NCI-H2196 (cell line): ENCODE measurements around the gene THADA.

Experiments used
- DNase-seq: peaks from one replicate; lab custom pipeline; 2025; ENCODE audit not compliant: unreplicated experiment; lab: John Stamatoyannopoulos, UW

Gene THADA

DNA sequence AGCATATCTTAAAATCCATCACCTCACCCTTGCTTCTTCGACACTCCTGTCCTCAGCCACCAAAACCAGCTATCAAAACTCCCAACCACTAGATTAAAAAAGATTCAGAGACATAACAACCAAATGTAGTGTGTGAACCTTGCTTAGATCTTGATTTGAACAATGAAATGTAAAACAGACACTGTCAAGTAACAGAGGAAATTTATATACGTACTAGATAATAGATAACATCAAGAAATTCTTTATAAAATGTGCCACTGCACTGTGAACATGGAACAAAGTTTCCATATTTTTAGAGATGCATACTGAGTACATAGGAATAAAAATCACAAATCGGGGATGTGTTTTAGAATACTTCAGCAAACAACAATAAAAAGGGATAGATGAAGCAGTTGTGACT, 86.0 kb downstream of the THADA start:
- DNase-seq = no peak

DNA sequence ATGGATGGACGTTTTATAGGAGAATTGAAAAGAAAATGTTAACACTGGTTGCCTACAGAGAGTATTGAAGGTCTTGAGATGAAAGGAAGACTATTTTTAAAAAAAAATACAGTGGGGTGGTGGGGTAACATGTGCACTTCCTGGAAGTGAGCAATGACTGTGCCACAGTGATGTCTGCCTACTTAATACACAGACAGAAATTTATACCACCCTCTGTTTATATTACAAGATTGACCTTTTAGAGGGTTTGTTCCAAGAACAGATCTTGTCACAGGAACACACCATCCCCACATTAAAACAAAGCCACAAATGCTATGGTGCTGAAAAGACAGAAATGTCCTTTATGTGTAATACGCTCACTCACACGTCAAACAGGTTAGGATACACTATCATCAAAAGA, 87.6 kb downstream of the THADA start:
- DNase-seq = no peak

DNA sequence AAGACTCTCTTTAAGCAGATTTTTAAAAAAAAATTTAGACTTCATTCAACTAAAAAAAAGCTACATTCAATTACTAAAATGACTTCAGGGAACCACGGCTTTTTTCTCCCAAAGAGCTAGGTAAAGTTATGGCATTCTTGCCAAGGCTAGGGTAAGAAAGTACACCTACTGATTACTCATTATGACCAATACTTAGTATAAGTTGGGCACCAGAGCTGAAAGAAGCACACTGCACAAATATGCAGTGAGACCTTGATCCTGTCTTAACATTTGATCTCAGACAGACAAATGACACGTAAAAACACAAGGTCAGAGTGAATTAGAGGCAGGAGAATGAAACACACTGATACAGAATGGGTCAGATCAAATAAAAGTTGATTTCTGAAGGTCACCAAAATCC, 88.7 kb downstream of the THADA start:
- no peak for DNase-seq

DNA sequence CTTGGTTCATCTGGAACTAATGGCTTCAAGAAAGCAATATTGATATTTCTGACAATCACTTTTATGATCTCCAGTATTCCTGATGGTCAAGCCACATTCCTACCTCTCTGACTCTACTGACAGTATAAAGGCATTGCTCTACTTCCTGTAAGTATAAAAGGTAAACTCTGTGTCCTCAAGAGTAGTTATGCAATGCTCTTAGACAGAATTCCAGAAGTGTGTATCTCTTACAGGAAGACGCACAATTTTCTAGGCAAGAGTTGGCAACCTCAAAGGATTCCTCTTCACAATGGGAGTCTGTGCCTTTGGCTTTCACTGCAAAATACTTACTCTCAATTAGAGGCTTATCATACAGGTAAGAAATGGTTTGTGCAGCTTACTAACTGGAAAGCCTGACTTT, 100.1 kb downstream of the THADA start:
- peak; percentile 19 for DNase-seq

DNA sequence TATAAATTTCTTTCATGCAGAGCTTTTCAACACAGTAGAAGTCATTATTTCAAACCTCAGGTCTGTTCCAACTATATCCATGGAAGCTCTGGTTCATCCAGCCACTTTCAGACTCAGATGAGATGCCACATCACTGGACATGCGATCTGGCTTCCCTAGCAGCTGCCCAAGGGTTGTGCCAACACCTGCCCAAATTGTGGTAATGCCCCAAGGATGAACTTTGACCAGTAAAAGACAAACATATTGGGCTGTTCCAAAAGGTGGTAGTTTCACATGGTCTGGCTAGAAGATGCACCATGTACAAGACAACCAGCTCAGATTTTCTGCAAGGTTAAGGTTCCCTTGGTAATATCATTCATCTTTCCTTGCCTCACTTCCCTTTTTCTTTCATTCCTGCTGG, 101.9 kb downstream of the THADA start:
- no peak for DNase-seq

DNA sequence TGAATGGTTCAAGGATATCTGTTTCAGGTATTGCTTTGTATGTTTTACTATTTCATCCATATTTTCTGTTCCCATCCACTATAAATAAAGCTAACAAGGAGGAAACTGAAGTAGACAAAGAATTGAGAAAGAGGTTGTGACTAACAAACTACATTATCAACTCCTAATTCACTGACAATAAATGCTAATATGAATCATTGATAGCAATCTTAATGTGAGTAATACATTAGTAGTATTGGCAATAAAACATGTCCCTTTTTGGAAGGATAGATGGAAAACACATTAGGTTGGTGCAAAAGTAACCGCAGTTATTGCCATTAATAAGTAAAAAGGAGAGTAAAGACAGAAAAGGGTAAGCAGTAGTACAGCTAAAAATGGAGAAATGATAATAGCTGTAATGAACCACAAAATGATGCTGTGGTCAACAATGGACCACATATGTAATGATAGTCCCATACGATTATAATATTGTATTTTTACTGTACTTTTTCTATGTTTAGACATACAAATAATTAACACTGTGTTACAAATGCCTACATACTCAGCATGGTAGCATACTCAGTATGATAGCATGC, 104.7 kb downstream of the THADA start:
- no peak for DNase-seq

DNA sequence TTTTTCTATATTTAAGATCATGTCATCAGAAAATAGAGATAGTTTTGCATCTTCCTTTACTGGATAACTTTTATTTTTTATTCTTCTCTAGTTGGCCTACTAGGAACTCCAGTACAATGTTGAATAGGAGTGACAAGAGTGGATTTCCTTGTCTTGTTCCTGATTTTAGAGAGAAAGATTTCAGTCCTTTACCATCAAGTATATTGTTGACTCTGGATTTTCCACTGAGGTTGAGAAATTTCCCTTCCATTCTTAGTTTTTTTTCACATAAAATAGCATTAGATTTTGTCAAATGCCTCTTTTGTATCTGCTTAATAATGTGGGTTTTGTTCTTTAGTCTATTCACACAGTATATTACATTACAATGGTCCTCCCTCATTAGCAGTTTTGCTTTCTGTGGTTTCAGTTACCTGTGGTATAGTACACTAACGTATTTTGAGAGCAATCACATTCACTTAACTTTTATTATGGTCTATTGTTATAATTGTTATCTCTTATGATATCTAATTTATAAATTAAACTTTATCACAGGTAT, 105.5 kb downstream of the THADA start:
- DNase-seq = no peak

DNA sequence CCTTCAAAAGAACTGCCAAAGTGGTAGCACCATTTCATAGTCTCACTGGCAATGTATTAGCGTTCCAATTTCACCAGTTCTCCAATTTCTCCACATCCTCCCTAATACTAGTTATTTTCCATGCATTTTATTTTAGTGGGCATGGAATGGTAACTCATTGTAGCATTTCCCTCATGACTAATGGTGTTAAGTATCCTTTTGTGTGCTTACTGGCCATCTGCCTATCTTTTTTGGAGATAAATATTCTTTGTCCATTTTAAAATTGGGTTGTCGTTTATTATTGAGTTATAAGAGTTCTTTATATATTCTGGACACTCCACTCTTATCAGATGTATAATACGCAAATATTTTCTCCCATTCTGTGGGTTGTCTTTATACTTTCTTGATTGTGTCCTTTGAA, 107.1 kb downstream of the THADA start:
- DNase-seq = peak; percentile 15

DNA sequence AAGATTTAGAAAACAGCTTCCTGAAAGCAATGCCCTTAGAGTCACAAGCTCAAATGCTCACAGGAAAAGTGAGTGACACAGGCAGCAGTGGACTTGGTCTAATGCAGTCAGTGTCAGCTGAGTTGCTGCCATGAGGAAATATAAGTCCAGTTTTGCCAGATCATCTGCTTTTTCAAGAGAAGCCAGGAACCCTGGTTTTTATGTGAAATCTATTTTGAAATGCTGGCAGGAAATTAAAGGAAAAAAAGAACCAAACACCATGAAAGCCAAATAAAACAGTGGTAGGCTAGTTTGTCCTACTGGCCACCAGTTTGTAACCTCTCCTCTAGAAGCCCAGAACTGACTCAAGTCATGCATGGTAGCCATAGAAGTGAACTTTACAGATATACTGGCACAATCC, 109.2 kb downstream of the THADA start:
- DNase-seq = no peak

DNA sequence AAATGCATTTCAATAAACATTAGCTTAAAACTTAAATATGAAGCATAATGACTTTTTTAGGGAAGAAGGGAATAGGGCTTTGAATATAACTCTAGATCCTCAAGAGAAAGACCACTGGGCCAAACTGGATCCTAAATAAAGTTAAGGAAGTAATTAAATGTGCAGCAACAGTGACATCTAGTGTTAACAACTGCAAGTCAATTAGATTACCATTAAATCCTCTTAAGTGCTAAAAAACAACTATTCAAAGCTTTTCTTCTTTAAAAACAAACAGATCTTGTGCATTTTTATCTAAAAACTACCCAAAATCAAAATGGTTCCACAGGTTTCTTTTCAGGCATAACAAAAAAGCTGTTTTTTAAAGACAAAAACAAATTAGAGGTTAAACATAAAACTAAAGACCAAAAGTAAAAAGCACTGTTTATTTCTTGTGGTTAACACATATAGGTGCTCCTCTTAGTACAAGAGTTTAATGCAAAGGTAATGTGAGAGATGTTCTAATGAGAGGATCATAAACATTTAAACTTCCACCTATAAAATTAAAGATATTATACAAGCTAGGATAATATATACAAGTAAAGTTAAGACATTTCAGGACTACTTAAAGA, 111.4 kb downstream of the THADA start:
- DNase-seq = peak; percentile 74

DNA sequence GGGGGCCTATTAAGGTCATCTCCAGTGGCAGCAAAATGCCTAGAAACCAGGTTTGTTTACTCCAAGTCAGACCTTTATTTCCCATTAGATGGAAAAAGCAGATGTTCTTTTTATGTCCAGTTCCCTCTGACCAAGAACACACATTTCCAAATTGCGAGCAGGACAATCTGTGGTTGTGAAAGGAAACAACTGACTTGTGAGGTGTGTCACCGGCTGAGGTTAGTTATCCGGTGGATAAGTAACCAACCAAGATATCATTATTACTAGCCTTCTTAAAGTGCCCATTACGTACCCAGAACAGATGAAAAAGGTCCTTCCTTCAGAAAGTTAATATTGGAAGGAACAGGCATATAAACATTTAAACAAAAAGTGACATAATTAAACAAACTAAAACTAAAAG, 112.9 kb downstream of the THADA start:
- DNase-seq = no peak

DNA sequence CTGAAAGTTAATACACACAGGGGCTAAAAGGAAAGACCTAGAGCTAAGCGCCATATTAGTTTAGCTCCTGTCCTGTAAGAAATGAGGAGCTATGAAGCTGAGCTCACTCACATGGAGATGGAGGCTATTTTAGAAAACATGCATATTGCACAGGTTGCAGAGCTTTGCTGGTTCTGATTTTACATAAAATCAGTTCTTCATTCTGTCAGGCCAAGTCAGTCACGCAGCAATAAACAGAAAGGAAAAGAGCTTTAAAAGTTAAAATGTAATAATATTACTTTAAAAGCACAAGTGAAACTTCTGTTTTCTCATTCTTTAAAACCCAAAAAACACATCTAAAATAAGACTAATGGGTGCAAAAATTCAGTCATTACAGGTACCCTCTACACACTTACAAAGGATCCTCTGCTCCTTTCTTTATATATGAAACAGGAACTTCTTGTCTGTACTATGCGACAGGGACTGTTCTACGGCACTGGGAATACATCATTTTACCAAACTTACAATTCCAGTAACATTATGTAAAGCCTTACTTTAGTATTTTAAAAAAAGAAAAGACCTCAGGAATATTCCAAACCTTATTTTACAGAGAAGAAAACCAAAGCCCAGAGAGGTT, 113.8 kb downstream of the THADA start:
- no peak for DNase-seq

DNA sequence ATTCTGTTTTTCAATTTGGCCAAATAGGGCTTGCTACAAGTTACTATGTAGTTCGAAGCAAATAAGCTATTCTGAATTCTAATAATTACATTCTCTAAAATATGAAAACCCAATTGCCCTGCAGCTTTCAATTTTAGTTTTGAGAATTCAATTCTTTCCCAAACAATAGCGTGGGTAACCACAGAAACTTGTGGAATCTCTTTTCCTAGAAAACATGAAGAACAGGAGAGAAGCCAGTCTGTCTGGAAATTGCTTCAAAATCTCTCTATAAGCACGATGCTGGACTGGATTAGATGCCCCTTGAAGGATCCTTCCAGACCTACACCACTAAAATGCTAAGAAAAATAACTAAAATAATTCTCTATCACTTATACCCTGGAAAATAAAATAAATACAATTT, 115.0 kb downstream of the THADA start:
- DNase-seq = no peak

DNA sequence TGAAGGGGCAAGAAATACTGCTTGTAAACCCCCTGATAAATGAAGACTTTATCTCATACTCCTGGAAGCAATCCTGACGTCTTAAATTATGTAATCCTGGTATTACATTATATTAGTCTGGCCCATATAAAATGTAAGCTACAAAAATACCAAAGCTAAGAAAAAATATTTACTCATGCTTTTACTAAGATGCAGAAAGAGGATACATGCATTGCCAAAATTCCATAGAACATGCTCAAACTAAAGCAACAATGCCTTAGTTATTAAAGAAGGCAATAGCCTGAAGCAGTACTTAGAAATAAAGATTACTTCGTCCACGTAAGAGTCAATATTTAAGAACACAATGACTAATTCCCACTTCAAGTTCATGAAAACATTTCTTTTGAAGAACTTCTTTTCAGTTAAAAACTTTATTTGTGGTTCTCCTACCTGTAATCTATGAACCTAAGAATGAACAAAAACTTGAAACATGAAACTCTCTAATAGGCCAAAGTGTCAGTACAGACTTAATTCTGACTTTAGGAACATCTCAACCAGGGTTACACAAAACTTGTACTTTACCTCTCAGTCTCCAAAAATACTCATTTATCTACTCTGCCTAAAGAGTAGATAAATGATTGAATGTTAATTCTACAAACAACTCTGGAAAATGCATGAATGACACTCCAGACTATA, 117.3 kb downstream of the THADA start:
- no peak for DNase-seq

DNA sequence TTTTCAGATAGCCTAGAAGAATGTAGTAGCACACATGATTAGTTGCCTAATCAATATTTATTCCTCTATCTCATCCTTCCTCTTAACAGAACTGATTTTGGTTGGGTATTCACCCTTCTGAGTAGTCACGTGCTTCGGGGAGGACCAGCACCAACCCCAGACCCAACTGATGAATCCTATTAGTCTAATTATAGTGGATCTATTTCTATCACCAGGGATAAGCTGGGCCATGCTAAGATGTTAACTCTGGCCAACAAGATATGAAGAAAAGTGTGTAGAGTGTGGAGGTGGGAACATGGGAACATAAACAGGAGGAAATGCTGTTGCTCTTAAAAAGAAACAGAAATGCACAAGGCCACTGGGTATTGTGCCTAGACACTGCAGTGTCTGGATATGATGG, 119.9 kb downstream of the THADA start:
- DNase-seq = no peak

DNA sequence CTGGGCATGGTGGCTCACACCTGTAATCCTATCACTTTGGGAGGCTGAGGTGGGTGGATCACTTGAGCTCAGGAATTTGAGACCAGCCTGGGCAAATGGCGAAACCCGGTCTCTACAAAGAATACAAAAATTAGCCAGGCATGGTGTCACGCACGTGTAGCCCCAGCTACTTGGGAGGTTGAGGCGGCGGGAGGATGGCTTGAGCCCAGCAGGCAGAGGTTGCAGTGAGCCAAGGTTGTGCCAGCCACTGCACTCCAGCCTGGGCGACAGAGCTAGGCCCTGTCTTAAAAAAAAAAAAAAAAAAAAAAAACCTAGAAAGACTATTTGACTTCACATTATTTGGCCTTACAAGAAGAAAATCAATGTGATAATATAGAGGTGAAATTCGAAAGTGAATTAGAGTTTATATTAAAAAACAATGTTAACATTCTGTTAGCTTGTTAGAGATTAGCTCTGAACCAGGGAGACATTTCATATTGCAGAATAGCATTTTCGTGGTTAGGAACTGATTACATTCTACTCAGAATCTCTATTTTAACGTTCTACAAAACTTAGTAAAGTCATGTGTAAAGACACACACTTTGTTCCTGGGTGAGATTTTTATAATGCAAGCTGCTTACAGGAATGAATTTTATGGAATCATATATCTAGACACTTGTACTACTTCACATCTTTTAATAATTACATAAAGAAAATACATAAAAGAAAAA, 120.5 kb downstream of the THADA start:
- no peak for DNase-seq

DNA sequence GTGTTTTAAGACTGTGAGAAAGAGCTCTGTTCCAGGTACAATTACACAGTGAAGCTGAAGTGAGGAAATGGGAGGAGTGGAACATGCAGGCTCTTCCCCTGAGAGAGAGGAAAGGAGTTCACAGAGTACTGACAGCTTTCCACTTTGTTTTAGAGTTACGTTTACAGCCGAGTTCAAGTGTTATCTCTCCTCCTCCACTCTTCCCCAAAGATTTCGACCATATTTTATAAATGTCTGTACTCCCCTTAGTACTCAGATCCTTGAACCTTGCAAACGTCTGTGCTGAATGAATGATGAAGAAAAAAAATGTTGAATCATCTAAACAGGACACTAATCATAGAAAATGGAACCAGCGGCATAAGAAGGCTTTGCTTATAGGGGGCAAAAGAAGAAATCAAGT, 121.6 kb downstream of the THADA start:
- no peak for DNase-seq

DNA sequence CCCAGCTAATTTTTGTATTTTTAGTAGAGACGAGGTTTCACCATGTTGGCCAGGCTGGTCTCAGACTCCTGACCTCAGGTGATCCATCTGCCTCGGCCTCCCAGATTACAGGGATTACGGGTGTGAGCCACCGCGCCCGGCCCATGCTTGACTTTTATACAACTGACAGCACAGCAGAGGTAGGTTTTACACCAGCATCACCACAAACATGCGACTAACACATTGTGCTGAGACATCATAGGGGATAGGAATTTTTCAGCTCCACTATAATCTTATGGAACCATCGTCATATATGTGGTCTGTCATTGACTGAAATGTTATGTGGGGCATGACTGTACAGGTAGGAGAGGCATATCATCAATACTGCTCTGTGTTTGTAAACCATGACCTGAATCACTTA, 122.1 kb downstream of the THADA start:
- no peak for DNase-seq

DNA sequence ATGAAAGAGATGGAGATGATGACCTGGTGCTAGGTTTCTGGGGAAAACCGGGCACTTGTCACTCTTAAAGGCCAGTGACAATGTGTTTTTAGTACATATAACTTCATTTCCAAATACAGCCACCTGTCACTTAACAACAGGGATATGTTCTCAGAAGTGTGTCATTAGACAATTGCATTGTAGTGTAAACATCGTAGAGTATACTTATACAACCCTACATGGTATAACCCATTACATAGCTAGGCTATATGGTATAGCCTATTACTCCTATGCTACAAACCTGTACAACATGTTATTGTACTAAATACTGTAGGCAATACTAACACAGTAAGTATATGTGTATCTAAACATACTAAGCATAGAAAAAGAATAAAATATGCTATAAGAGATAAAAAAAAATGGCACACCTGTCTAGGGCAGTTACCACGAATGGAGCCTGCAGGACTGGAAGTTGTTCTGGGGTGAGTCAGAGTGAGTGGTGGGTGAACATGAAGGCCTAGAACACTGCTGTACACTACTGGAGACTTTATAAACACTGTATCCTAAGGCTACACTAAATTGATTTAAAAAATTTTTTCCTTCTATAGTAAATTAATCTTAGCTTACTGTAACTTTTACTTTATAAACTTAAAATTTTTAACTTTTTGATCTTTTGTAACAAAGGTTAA, 123.2 kb downstream of the THADA start:
- no peak for DNase-seq

DNA sequence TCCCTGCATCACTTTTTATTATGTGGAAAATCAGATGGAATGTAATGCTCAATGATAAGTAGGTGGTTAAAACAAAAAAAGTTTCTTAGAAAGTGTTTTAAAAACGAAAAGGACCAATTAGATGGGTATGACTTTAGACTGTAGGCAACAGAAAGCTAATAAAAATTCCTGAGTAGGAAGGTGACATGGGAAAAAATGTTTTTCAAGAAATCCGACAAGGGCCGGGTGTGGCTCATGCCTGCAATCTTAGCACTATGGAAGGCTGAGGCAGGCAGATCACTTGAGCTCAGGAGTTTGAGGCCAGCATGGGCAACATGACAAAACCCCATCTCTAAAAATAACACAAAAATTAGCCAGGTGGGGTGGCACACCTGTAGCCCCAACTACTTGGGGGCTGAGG, 126.1 kb downstream of the THADA start:
- no peak for DNase-seq

DNA sequence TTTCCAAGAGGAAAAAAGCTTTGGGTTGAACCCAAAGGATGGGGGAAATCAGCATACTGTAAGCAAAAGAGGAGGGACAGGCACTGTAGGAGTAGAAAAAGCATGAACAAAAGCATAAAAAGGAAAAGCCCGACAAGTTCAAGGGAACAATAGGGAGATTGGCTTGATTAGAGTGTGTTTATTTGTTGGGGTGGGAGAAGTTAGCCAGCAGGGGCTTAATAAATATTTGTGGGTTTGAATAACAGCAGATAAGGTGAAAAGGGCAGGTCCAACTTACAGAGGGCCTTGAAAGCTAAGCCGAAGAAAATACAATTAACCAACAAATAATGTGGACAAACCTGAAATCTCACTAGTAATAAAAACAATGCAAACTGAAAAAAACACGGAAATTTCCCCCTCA, 126.7 kb downstream of the THADA start:
- no peak for DNase-seq
